Mesendoderm (in vitro differentiated cells): ENCODE measurements around the gene GPBP1.
A peak's percentile ranks its signal among the peaks of the same experiment; 100 is the strongest.

Experiments used
- DNase-seq: peaks from one replicate; pipeline ENCODE4 v3.0.0; 2013
- H2AK5ac ChIP-seq: 2 replicates; pipeline ENCODE4 v1.6.1; 2013; ENCODE audit warnings: low read length, inconsistent platforms
- H2BK120ac ChIP-seq: 2 replicates; pipeline ENCODE4 v1.6.1; 2013; ENCODE audit warnings: low read depth, mild to moderate bottlenecking, low read length, moderate library complexity, mixed read lengths
- H2BK15ac ChIP-seq: replicated peaks from 2 replicates; pipeline ENCODE4 v1.6.1; 2013; ENCODE audit warnings: low read depth, mild to moderate bottlenecking, moderate library complexity
- H2BK5ac ChIP-seq: 2 replicates; pipeline ENCODE4 v1.6.1; 2013; ENCODE audit warnings: low read length, inconsistent platforms
- H3K18ac ChIP-seq: 2 replicates; pipeline ENCODE4 v1.6.1; 2013; ENCODE audit warnings: mild to moderate bottlenecking, low read length, mixed read lengths
- H3K23ac ChIP-seq: one replicate; pipeline ENCODE4 v1.6.1; 2013; ENCODE audit warnings: low read length
- H3K27ac ChIP-seq: 2 replicates; pipeline ENCODE4 v1.5.1; 2013; ENCODE audit warnings: low read depth, mild to moderate bottlenecking, inconsistent platforms, low read length, moderate library complexity
- H3K27me3 ChIP-seq: 2 replicates; pipeline ENCODE4 v1.6.1; 2013; ENCODE audit warnings: low read length, control low read depth, mild to moderate bottlenecking, inconsistent platforms; ENCODE audit not compliant: insufficient read depth, poor library complexity
- H3K36me3 ChIP-seq: 2 replicates; pipeline ENCODE4 v1.6.1; 2013; ENCODE audit warnings: low read length, inconsistent platforms; ENCODE audit not compliant: control insufficient read depth, insufficient read depth
- H3K4ac ChIP-seq: one replicate; pipeline ENCODE4 v1.6.1; 2013; ENCODE audit warnings: low read depth, mild to moderate bottlenecking, low read length, moderate library complexity
- H3K4me1 ChIP-seq: 2 replicates; pipeline ENCODE4 v1.6.1; 2013; ENCODE audit warnings: low read depth, low read length, inconsistent platforms; ENCODE audit not compliant: control insufficient read depth
- H3K4me2 ChIP-seq: 2 replicates; pipeline ENCODE4 v1.6.1; 2013; ENCODE audit warnings: low read length
- H3K4me3 ChIP-seq: 2 replicates; pipeline ENCODE4 v1.5.1; 2013; ENCODE audit warnings: mild to moderate bottlenecking, low read length
- H3K56ac ChIP-seq: one replicate; pipeline ENCODE4 v1.6.1; 2013; ENCODE audit warnings: low read length
- H3K79me1 ChIP-seq: 2 replicates; pipeline ENCODE4 v1.6.1; 2013; ENCODE audit warnings: low read length, inconsistent platforms
- H3K79me2 ChIP-seq: 2 replicates; pipeline ENCODE4 v1.6.1; 2013; ENCODE audit warnings: mild to moderate bottlenecking, low read length; ENCODE audit not compliant: control insufficient read depth, insufficient read depth
- H3K9ac ChIP-seq: 2 replicates; pipeline ENCODE4 v1.6.1; 2013; ENCODE audit warnings: low read length, inconsistent platforms
- H4K5ac ChIP-seq: one replicate; pipeline ENCODE4 v1.6.1; 2013; ENCODE audit warnings: low read length
- H4K8ac ChIP-seq: one replicate; pipeline ENCODE4 v1.6.1; 2013; ENCODE audit warnings: low read depth, mild to moderate bottlenecking, control low read depth, low read length, moderate library complexity
- WGBS: extraction: QIAGEN DNeasy Blood & Tissue Kit; methylation state at CpG from one replicate; pipeline ENCODE4 v1.1.7; 2013; ENCODE audit warnings: low lambda C conversion rate, missing lambda C conversion rate; ENCODE audit not compliant: insufficient coverage; ENCODE audit errors: extremely low coverage; 5-methylcytosine and 5-hydroxymethylcytosine counted together

GPBP1 gene

GRCh38 chr5:57207681-57208080 is 33.8 kb downstream of the GPBP1 start:
- peaks cover 75% of the 10 kb centered on the region for H3K79me2 ChIP-seq
- no peak overlapping the region for H3K56ac ChIP-seq
- no peak for DNase-seq
- no CpG with 5 or more reads among the region's 7 CpGs for WGBS
- no peak overlapping the region for H3K4ac ChIP-seq
- no peak overlapping the region for H2BK15ac ChIP-seq
- no peak overlapping the region for H3K4me3 ChIP-seq
- H3K4me1 ChIP-seq: no peaks in the 10 kb centered on the region
- no peaks in the 10 kb centered on the region for H3K36me3 ChIP-seq
- no peak overlapping the region for H3K27ac ChIP-seq
- no peak overlapping the region for H3K23ac ChIP-seq
- peaks cover 2% of the 10 kb centered on the region for H3K79me1 ChIP-seq
- H2BK5ac ChIP-seq: no peak overlapping the region
- no peak overlapping the region for H2AK5ac ChIP-seq
- no peak overlapping the region for H4K8ac ChIP-seq
- no peak overlapping the region for H2BK120ac ChIP-seq
- H3K27me3 ChIP-seq: no peaks in the 10 kb centered on the region
- H4K5ac ChIP-seq: no peak overlapping the region
- H3K18ac ChIP-seq: no peak overlapping the region
- H3K4me2 ChIP-seq: no peak overlapping the region
- no peak overlapping the region for H3K9ac ChIP-seq

GRCh38 chr5:57209316-57210040 is 35.6 kb downstream of the GPBP1 start:
- no peak overlapping the region for H2BK5ac ChIP-seq
- no peak overlapping the region for H3K4me2 ChIP-seq
- H2BK15ac ChIP-seq: no peak overlapping the region
- H2AK5ac ChIP-seq: no peak overlapping the region
- peaks cover 70% of the 10 kb centered on the region for H3K79me2 ChIP-seq
- H3K4me1 ChIP-seq: no peaks in the 10 kb centered on the region
- H3K79me1 ChIP-seq: peaks cover 2% of the 10 kb centered on the region
- no peaks in the 10 kb centered on the region for H3K36me3 ChIP-seq
- H3K27me3 ChIP-seq: no peaks in the 10 kb centered on the region
- no peak overlapping the region for H3K4ac ChIP-seq
- H2BK120ac ChIP-seq: no peak overlapping the region
- H3K23ac ChIP-seq: no peak overlapping the region
- no CpG with 5 or more reads among the region's 2 CpGs for WGBS
- peak; percentile 26 for DNase-seq
- no peak overlapping the region for H4K5ac ChIP-seq
- no peak overlapping the region for H3K4me3 ChIP-seq
- no peak overlapping the region for H3K27ac ChIP-seq
- no peak overlapping the region for H3K56ac ChIP-seq
- no peak overlapping the region for H3K18ac ChIP-seq
- no peak overlapping the region for H4K8ac ChIP-seq
- H3K9ac ChIP-seq: no peak overlapping the region

- Histone ChIP-seq H2BK5ac (no peak overlapping the region), H3K79me1 (peaks cover 5% of the 10 kb centered on the region), H2BK120ac (no peak overlapping the region), H4K5ac (no peak overlapping the region), H2BK15ac (no peak overlapping the region), H3K4me1 (no peaks in the 10 kb centered on the region), H3K79me2 (peaks cover 70% of the 10 kb centered on the region), H3K27me3 (no peaks in the 10 kb centered on the region), H3K36me3 (no peaks in the 10 kb centered on the region), H4K8ac (no peak overlapping the region), H2AK5ac (no peak overlapping the region), H3K9ac (no peak overlapping the region), H3K18ac (no peak overlapping the region), H3K4me3 (no peak overlapping the region), H3K4ac (no peak overlapping the region), H3K4me2 (no peak overlapping the region), H3K23ac (no peak overlapping the region), H3K27ac (no peak overlapping the region), H3K56ac (no peak overlapping the region)
- DNase-seq: no peak
These were observed 36.8 kb downstream of the GPBP1 start for GRCh38 chr5:57210633-57211032.

GRCh38 chr5:57211039-57211438 is 37.2 kb downstream of the GPBP1 start:
- Histone ChIP-seq H3K23ac (no peak overlapping the region), H2BK15ac (no peak overlapping the region), H3K56ac (no peak overlapping the region), H4K5ac (no peak overlapping the region), H3K4me2 (no peak overlapping the region), H3K4ac (no peak overlapping the region), H3K27me3 (no peaks in the 10 kb centered on the region), H3K36me3 (no peaks in the 10 kb centered on the region), H3K4me1 (no peaks in the 10 kb centered on the region), H3K9ac (no peak overlapping the region), H4K8ac (no peak overlapping the region), H2AK5ac (no peak overlapping the region), H2BK5ac (no peak overlapping the region), H3K27ac (no peak overlapping the region), H3K79me1 (peaks cover 7% of the 10 kb centered on the region), H3K4me3 (no peak overlapping the region), H3K18ac (no peak overlapping the region), H2BK120ac (no peak overlapping the region), H3K79me2 (peaks cover 71% of the 10 kb centered on the region)
- DNase-seq: no peak
- WGBS: no CpG with 5 or more reads among the region's 5 CpGs

GRCh38 chr5:57215629-57216195 is 41.9 kb downstream of the GPBP1 start:
- H3K23ac ChIP-seq: no peak overlapping the region
- no peak overlapping the region for H3K27ac ChIP-seq
- H3K9ac ChIP-seq: no peak overlapping the region
- H3K4me2 ChIP-seq: no peak overlapping the region
- WGBS: no CpG with 5 or more reads among the region's 4 CpGs
- peaks cover 8% of the 10 kb centered on the region for H3K79me1 ChIP-seq
- peaks cover 56% of the 10 kb centered on the region for H3K79me2 ChIP-seq
- H3K36me3 ChIP-seq: no peaks in the 10 kb centered on the region
- H4K5ac ChIP-seq: no peak overlapping the region
- no peak overlapping the region for H2BK120ac ChIP-seq
- H2BK15ac ChIP-seq: no peak overlapping the region
- no peak overlapping the region for H4K8ac ChIP-seq
- H2BK5ac ChIP-seq: no peak overlapping the region
- no peak overlapping the region for H3K56ac ChIP-seq
- H3K4me1 ChIP-seq: no peaks in the 10 kb centered on the region
- H2AK5ac ChIP-seq: no peak overlapping the region
- no peak overlapping the region for H3K18ac ChIP-seq
- no peak for DNase-seq
- H3K4me3 ChIP-seq: no peak overlapping the region
- no peak overlapping the region for H3K4ac ChIP-seq
- H3K27me3 ChIP-seq: no peaks in the 10 kb centered on the region

- Histone ChIP-seq H3K4me3 (no peak overlapping the region), H4K8ac (no peak overlapping the region), H3K4me2 (no peak overlapping the region), H2BK5ac (no peak overlapping the region), H2BK120ac (no peak overlapping the region), H3K18ac (no peak overlapping the region), H3K56ac (no peak overlapping the region), H3K79me2 (peaks cover 48% of the 10 kb centered on the region), H3K36me3 (no peaks in the 10 kb centered on the region), H3K27me3 (no peaks in the 10 kb centered on the region), H4K5ac (no peak overlapping the region), H3K4ac (no peak overlapping the region), H2BK15ac (no peak overlapping the region), H2AK5ac (no peak overlapping the region), H3K79me1 (peaks cover 8% of the 10 kb centered on the region), H3K9ac (no peak overlapping the region), H3K27ac (no peak overlapping the region), H3K4me1 (no peaks in the 10 kb centered on the region), H3K23ac (no peak overlapping the region)
- DNase-seq: no peak
- no CpG with 5 or more reads among the region's 4 CpGs for WGBS
These were observed 42.9 kb downstream of the GPBP1 start for GRCh38 chr5:57216714-57217113.
